ENCODE data around the gene PSMD1. TPM values are rescaled to one million over a fixed set of nuclear protein-coding genes. Genes with fewer than 3 reads are reported as not detected.

The PSMD1 gene
- total RNA-seq, 1 experiment from 2014 or later: 245 TPM

- TF ChIP-seq EZH2 (IDR thresholded peaks at IDR 0.05; ENCODE audit: borderline replicate concordance, low read depth, low read length, poor library complexity, severe bottlenecking) (no peak), CTCF (conservative IDR thresholded peaks at IDR 0.05; ENCODE audit: low read depth, low read length) (no peak)
- Histone ChIP-seq H3K4me3 (ENCODE audit: low read depth, low read length, poor library complexity, severe bottlenecking) (no peak overlapping the region), H3K27ac (ENCODE audit: low read depth, low read length, poor library complexity, severe bottlenecking) (no peak overlapping the region), H3K4me1 (ENCODE audit: insufficient read depth, low read length, poor library complexity, severe bottlenecking) (no peaks in the 10 kb centered on the region), H3K9me3 (ENCODE audit: low read depth, low read length, poor library complexity, severe bottlenecking) (no peaks in the 10 kb centered on the region), H3K36me3 (ENCODE audit: insufficient read depth, low read length, poor library complexity, severe bottlenecking) (no peaks in the 10 kb centered on the region), H3K27me3 (replicated peaks; ENCODE audit: insufficient read depth, low read depth, low read length, poor library complexity) (no peaks in the 10 kb centered on the region)
- intact Hi-C loops (cut with micrococcal nuclease; ENCODE audit: unreplicated experiment): no loop called here
- DNase-seq (ENCODE audit: low spot score): no peak
- no TSS peak for BruUV-seq (replicated peaks)
- ChIA-PET CTCF (no interaction called here), POLR2A (ENCODE audit: low non-redundant PET) (no interaction called here)
Measured at GRCh38 chr2:231011526-231011925, 45.1 kb upstream of the PSMD1 start.

GRCh38 chr2:231012463-231012862 lies 44.2 kb upstream of the PSMD1 start:
- ChIA-PET POLR2A (ENCODE audit: low non-redundant PET) (no interaction called here), CTCF (no interaction called here)

GRCh38 chr2:231013820-231014219 lies 42.8 kb upstream of the PSMD1 start:
- ChIA-PET POLR2A (ENCODE audit: low non-redundant PET) (interaction anchor here (0.7 kb wide), 1 partner anchor 14 kb away, joined by 3 read pairs; no protein-coding TSS in a partner anchor), CTCF (no interaction called here)
- BruUV-seq (replicated peaks): no TSS peak
- no peaks in the 10 kb centered on the region for H3K36me3 ChIP-seq (ENCODE audit: insufficient read depth, low read length, poor library complexity, severe bottlenecking)
- no peaks in the 10 kb centered on the region for H3K4me1 ChIP-seq (ENCODE audit: insufficient read depth, low read length, poor library complexity, severe bottlenecking)
- no peak overlapping the region for H3K4me3 ChIP-seq (ENCODE audit: low read depth, low read length, poor library complexity, severe bottlenecking)
- DNase-seq (ENCODE audit: low spot score): no peak
- no peaks in the 10 kb centered on the region for H3K27me3 ChIP-seq (replicated peaks; ENCODE audit: insufficient read depth, low read depth, low read length, poor library complexity)
- no peaks in the 10 kb centered on the region for H3K9me3 ChIP-seq (ENCODE audit: low read depth, low read length, poor library complexity, severe bottlenecking)
- no peak for TF ChIP-seq EZH2 (IDR thresholded peaks at IDR 0.05; ENCODE audit: borderline replicate concordance, low read depth, low read length, poor library complexity, severe bottlenecking)
- TF ChIP-seq CTCF (conservative IDR thresholded peaks at IDR 0.05; ENCODE audit: low read depth, low read length): no peak
- H3K27ac ChIP-seq (ENCODE audit: low read depth, low read length, poor library complexity, severe bottlenecking): no peak overlapping the region
- intact Hi-C loops (cut with micrococcal nuclease; ENCODE audit: unreplicated experiment): no loop called here

More at GRCh38 chr2:231012463-231012862, 44.2 kb upstream of the PSMD1 start:
- H3K27ac ChIP-seq (ENCODE audit: low read depth, low read length, poor library complexity, severe bottlenecking): no peak overlapping the region
- no TSS peak for BruUV-seq (replicated peaks)
- TF ChIP-seq EZH2 (IDR thresholded peaks at IDR 0.05; ENCODE audit: borderline replicate concordance, low read depth, low read length, poor library complexity, severe bottlenecking): no peak
- no peak for TF ChIP-seq CTCF (conservative IDR thresholded peaks at IDR 0.05; ENCODE audit: low read depth, low read length)
- intact Hi-C loops (cut with micrococcal nuclease; ENCODE audit: unreplicated experiment): no loop called here
- no peaks in the 10 kb centered on the region for H3K27me3 ChIP-seq (replicated peaks; ENCODE audit: insufficient read depth, low read depth, low read length, poor library complexity)
- H3K4me1 ChIP-seq (ENCODE audit: insufficient read depth, low read length, poor library complexity, severe bottlenecking): no peaks in the 10 kb centered on the region
- no peaks in the 10 kb centered on the region for H3K9me3 ChIP-seq (ENCODE audit: low read depth, low read length, poor library complexity, severe bottlenecking)
- no peaks in the 10 kb centered on the region for H3K36me3 ChIP-seq (ENCODE audit: insufficient read depth, low read length, poor library complexity, severe bottlenecking)
- no peak for DNase-seq (ENCODE audit: low spot score)
- H3K4me3 ChIP-seq (ENCODE audit: low read depth, low read length, poor library complexity, severe bottlenecking): no peak overlapping the region
